Superior temporal gyrus (tissue), 1 donor: ENCODE data around the gene TGFBI.

Source experiments
- DNase-seq: peaks from one replicate; pipeline ENCODE4 v3.0.0-alpha.2; 2016; ENCODE audit errors: extremely low spot score

The TGFBI gene

DNA sequence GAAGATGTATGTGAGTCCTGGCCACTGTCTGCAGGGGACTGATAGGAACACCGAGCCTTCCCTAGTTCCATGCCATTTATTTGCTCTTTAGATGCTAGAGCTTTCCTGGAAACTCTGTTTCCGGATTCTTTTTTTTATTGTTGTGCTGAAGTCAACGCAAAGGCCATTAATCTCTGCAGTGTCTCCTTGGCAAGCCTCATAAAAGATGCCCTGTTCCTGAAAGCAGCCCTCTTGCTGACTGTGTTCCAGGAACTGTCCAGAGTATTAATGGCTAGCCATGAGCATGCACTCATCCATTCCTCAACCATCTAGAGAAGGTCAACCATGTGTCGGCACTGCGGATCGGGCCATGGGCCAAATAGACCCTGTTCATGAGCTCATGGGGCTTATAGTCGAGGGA lies 61.0 kb downstream of the TGFBI start:
- no peak for DNase-seq

DNA sequence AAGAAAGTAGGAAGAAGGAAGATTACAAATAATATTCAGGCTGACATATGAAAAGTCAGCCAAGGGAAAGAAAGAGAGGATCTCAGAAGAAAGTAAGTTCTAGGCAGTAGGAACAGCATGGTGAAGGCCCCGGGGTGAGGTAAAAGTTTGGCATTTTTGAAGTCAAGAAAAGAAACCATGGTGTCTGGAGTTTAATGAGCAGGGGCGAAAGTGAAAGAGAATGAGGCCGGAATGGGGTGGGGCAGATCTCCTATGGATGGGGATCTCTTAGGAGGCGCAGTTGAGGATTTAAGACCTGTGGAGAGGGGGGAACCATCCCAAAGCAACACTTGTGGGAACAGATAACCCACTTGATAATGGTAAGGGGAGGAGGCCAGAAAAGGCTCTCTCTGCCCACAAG lies 61.5 kb downstream of the TGFBI start:
- DNase-seq = no peak

DNA sequence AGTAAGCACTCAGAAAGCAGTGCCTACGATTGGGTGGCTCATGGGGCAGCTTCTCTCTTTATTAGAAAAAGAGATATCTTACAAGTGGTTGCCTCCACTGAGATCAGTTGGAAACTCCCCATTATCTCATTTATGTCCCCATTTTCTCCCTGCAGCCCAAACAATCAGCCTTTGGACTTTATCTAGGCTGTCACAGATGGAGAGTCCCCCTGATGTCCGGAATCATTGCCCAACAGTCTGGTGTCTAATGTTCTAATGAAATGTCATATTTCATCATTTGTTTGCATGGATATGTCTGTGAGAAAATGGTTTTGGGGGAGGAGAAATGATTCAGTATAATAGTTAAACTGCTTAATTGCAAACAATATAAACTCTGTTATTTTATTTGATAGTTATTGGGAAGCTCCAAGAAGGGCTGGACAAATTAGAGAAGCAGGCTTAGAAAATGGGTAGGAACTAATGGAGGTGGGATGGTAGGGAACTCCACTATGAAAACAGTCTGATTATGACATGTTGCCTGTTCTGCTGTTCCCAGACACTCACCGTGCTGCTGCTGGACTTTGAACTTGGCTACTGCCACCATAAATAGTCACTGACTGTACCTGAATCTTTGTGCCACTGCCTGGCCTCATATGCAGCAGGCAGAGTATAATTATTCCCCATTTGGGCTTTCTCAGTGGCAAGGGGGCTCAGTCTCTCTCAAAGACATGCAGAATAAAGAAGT lies 65.6 kb downstream of the TGFBI start:
- DNase-seq = no peak

DNA sequence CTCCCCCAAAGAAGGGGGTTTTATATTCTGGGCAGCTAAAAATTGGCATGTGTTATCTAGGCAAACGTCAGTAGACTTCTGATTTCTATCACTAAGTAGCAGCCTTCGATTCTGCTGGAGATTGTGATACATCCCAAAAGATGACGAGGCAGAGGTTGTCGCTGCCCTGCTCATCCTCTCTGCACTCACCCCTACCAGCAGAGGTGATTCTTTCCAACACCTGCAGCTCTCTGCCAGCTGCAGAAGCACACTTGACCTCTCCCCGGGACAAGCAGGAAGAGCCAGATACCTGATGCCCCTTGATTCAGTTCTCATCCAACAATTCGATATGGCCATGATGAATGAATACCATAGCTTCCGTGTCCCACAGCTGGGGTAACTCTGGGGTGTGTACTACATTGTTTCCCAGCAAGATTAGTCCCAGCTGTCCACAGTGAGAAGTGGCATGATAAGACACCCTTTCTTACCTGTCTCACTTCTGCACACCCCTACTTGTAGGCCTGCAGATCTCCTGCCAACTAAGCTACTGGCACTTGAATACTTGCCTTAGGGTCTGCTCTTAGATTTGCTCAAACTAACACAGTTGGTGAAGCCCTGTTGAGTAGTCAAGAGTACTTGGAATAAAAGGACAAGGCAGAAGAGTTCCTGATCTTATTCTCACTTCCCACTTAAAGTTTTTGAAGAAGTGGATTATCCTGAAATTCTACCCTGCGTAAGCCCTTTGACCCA lies 66.3 kb downstream of the TGFBI start:
- no peak for DNase-seq

DNA sequence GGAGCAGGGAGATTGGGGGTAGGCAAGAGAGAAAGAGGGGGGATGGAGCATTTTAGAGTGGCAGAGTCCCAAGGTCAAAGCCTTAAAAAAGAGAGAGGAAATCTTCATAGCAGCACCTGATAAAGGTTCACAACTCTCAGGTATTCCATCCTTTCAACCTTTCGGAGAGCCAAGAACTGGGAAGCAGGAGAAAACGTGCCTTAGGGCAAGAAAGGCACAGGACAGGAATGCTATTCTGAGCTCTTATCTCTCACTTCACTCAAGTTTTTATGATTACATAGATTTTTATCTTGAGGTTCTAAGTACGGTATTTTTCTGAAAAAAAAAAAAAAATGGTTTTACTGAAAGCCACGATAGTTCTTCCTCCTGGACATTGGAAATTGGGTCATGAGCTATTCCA lies 69.4 kb downstream of the TGFBI start:
- DNase-seq = no peak

DNA sequence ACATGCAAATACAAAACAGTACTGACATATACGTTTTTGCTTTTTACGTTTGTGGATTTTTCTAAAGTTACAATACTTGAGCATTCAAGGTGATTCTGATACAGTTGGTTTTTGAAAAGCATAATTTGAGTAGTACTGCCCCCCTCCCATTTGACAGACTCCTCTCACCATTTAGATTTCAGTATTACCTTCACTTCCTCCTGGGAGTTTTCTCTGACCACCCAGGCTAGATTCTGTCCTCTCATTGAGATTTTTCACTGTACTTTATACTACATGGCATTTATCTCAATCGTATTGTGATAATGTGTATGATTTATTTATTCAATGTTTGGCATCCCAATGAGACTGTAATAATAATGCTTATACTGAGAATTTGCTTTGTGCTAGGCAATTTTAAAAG lies 71.1 kb downstream of the TGFBI start:
- no peak for DNase-seq

DNA sequence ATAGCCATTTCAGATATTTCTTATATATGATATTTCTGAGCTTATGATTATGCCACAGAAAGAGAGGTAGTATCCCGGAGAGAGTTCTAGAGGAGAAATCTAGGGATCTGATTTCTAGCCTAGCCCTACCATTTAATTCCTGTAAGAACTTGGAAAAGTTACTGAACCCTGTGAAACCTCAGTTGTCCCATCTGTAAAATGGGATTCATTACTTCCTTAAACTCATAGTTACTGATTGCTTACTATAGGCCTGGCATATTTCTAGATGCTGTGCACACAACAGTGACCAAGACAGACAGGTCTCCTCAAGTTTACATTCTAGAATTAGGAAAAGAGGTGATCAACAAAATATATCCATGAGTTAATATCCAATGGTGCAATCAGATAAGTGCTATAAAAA lies 73.1 kb downstream of the TGFBI start:
- DNase-seq = no peak

DNA sequence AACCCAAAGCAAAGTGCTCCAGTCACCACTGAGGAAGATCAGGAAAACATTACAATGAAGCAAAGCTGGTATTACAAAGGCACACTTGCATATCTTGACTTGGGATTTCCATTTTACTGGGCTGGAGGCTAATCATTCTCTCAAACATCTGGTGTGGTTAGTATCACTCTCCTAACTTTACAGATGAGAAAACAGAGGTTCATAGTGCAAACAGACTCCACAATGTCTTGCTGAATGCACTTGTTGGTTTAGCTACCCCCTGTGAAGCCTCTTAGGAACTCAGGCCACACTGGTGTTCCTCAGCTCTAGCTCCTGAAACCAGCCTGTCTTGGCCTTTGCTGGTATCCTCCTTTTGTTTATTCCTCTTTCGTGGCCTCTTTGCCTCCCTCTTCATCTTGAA lies 74.3 kb downstream of the TGFBI start:
- no peak for DNase-seq

DNA sequence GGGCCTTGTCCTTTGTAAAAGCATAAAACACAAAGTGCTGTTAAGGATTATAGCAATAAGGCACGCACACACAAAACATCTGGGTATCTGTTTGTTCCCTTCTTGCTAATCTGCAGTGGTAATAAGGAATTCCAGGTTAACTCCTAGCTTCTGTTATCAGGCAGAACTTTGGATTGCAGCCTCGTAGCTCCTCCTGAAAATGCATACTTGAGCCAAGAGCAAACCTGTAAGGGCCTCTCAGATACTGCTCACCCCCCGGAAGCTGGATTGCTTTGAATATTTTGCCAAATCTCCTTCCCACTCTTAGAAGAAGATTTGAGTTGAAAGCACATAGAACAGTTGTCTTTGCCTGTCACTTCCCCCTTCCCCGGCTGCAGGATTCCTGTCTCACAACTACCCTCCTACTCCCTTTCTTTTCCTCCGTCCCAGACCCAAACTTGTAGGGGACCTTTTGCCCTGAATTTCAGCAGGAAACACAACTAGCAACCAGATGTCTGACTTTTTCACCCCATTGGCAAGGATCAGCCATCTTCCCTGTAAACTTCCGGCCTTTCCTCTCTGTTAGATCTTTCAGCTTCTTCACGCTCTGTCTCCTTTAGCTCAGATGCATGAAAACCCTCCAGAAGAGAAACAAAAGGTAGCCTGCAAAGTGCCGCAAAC lies 75.6 kb downstream of the TGFBI start:
- DNase-seq = no peak

DNA sequence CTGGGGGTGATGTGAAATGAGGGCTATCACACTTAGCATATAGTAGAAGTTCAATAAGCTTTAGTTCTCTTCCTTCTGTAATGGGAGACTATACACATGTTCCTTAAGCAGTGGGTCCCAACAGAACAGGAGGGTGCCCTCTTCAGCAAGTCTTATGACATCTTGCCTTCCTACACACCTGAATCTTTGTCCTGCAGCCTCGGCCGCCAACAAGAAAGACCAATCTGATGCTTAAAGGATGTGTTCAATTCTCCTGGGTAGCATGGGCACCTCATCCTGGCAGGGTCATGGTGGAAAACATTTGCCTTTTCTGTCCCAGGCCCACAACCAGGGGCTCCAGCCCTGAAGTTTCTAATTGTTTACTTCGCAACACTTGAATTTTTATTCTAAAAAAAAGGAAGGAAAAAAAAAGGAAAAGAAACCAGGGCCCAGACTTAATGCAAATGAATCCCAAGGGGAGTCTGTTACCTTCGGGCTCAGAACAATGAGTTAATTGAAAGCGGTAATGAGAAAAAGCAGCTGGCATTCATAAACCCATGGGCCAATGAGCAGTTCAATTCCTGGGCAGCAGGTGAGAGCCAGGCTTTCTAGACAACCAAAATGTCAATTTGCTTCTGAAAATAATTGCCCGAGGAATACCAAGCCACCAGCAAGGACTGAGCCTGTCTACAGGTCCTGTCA lies 77.7 kb downstream of the TGFBI start:
- no peak for DNase-seq

DNA sequence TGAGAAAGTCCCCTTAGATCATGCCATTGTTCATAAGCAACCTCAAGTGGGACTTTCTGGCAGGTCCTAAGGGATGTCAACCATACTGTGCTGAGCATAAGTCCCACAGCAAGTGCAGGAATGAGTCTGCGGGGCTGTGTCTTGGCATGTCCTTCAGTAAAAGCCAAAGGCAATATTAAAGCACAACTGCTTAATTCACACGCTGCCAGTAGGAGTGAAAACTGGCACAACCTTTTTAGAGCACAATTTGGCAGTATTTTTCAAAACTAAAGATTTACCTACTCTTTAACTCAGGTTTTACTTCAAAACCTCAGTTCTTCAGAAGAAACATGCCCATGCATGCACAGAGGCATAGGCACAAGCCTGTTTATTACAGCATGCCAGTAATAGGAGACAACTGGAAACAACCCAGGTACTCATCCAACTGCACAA lies 79.4 kb downstream of the TGFBI start:
- DNase-seq = no peak

DNA sequence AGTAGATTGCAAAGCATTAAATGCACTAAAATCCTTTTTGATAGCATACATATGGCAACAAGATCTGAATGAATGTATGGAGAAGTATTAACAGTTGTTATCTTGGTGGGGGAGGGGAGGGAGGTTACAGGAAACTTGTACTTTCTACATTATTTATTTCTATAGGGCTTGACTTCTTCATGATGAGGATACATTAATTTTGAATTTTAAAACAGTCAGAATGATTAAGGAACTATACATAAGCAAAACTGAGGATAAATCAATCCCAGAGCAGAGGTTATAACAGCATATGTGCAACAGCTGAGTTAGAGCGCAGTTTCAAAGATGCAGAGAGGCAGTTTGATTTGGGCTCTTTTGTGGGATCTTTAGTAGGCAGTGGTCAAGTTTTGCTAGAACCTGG lies 80.0 kb downstream of the TGFBI start:
- no peak for DNase-seq

DNA sequence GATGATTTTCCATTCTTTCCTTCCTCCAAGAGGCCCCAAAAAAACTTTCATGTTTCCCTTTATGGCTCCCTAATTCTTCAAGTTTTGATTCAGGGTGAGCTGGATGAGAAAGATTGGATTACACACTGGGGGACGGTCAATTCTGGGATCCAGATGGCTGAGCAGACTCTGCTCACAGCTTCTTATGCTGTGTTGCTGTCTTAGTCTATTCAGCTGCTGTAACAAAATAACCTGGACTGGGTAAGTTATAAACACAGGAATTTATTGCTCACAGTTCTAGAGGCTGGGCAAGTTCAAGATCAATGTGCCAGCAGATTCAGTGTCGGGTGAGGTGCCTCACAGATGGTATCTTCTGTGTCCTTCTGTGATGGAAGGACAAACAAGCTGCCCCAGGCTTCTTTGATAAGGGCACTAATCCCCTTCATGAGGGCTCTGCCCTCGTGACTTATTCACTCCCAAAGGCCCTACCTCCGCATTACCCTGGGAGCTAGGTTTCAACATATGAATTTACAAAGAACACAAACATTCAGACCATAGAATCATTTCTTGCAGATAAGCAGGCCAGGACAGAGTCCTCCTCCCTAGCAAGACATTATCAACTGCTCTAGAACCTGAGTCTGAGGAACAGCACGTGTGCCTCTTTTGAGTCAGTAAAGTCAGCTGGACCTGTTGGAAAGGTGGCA lies 80.8 kb downstream of the TGFBI start:
- DNase-seq = no peak
